Measurements from ENCODE around the gene ALG1L2.
"Not testable (repeated sequence)": the region's sequence is repeated elsewhere in the genome, so short reads cannot be mapped to it uniquely, and the experiment has no call there.

- not testable (repeated sequence) for TF ChIP-seq CTCF (tag by site-specific recombination; IDR thresholded peaks at IDR 0.05); MEIS1 (CRISPR knock-in tag; IDR thresholded peaks at IDR 0.05; ENCODE audit: borderline replicate concordance); ZNF580 (tag by site-specific recombination; IDR thresholded peaks at IDR 0.05); ZNF121 (tag by site-specific recombination; IDR thresholded peaks at IDR 0.05); REST (tag by site-specific recombination; IDR thresholded peaks at IDR 0.05); ZNF510 (tag by site-specific recombination; IDR thresholded peaks at IDR 0.05; ENCODE audit: insufficient replicate concordance); YY1 (tag by site-specific recombination; IDR thresholded peaks at IDR 0.05); ZNF350 (tag by site-specific recombination; IDR thresholded peaks at IDR 0.05); ZNF292 (tag by site-specific recombination; IDR thresholded peaks at IDR 0.05; ENCODE audit: borderline replicate concordance, low read depth); ZNF239 (tag by site-specific recombination; IDR thresholded peaks at IDR 0.05); ZNF19 (tag by site-specific recombination; IDR thresholded peaks at IDR 0.05; ENCODE audit: low read depth); MYNN (tag by site-specific recombination; IDR thresholded peaks at IDR 0.05; ENCODE audit: borderline replicate concordance); MZF1 (tag by site-specific recombination; IDR thresholded peaks at IDR 0.05; ENCODE audit: borderline replicate concordance); ZNF223 (tag by site-specific recombination; IDR thresholded peaks at IDR 0.05)
Observed at GRCh38 chr3:130138992-130139391, 57.4 kb downstream of the ALG1L2 start.
